GM19238 (cell line): ENCODE measurements around the gene PRKN.

ENCODE experiments used
- DNase-seq: peaks from one replicate; pipeline ENCODE4 v3.0.0; 2011; ENCODE audit warnings: low spot score; ENCODE audit not compliant: insufficient read length

Gene PRKN

GRCh38 chr6:162675503-162675902 is 52.1 kb downstream of the PRKN start:
- DNase-seq = no peak

GRCh38 chr6:162674452-162674851 is 53.1 kb downstream of the PRKN start:
- DNase-seq = no peak

- no peak for DNase-seq
Measured at GRCh38 chr6:162671580-162672165, 55.9 kb downstream of the PRKN start.

GRCh38 chr6:162670345-162670744 is 57.2 kb downstream of the PRKN start:
- DNase-seq = no peak

GRCh38 chr6:162666246-162666645 is 61.3 kb downstream of the PRKN start:
- DNase-seq = no peak

GRCh38 chr6:162653808-162654207 is 73.8 kb downstream of the PRKN start:
- DNase-seq = no peak

GRCh38 chr6:162651505-162651904 is 76.1 kb downstream of the PRKN start:
- DNase-seq = no peak

- DNase-seq = no peak
Measured at GRCh38 chr6:162649271-162649670, 78.3 kb downstream of the PRKN start.

- DNase-seq = no peak
Measured at GRCh38 chr6:162644153-162644552, 83.4 kb downstream of the PRKN start.

GRCh38 chr6:162640756-162641155 is 86.8 kb downstream of the PRKN start:
- no peak for DNase-seq

GRCh38 chr6:162639951-162640350 is 87.6 kb downstream of the PRKN start:
- DNase-seq = no peak

- DNase-seq = no peak
Measured at GRCh38 chr6:162638931-162639574, 88.5 kb downstream of the PRKN start.

GRCh38 chr6:162637317-162637716 is 90.2 kb downstream of the PRKN start:
- no peak for DNase-seq

- DNase-seq = no peak
Measured at GRCh38 chr6:162636167-162636566, 91.4 kb downstream of the PRKN start.

- DNase-seq = no peak
Measured at GRCh38 chr6:162631546-162631945, 96.0 kb downstream of the PRKN start.

- no peak for DNase-seq
Measured at GRCh38 chr6:162630069-162630468, 97.5 kb downstream of the PRKN start.

GRCh38 chr6:162627825-162628224 is 99.7 kb downstream of the PRKN start:
- DNase-seq = no peak

GRCh38 chr6:162627362-162627761 is 100.2 kb downstream of the PRKN start:
- DNase-seq = no peak

- DNase-seq = no peak
Measured at GRCh38 chr6:162626869-162627268, 100.7 kb downstream of the PRKN start.

GRCh38 chr6:162625846-162626540 is 101.6 kb downstream of the PRKN start:
- DNase-seq = no peak

- no peak for DNase-seq
Measured at GRCh38 chr6:162622572-162622971, 105.0 kb downstream of the PRKN start.

- DNase-seq = no peak
Measured at GRCh38 chr6:162621246-162621645, 106.3 kb downstream of the PRKN start.

GRCh38 chr6:162620073-162620472 is 107.5 kb downstream of the PRKN start:
- DNase-seq = no peak
